SH-SY5Y (cell line): ENCODE results near the gene ABCC4.

Experiments used
- GATA2 ChIP-seq: IDR thresholded peaks from 2 replicates; pipeline ENCODE4 v1.6.1; 2011; ENCODE audit warnings: mild to moderate bottlenecking, low read depth, low read length
- GATA3 ChIP-seq: IDR thresholded peaks from 2 replicates; pipeline ENCODE4 v1.6.1; 2011; ENCODE audit warnings: low read depth, mild to moderate bottlenecking, low read length, moderate library complexity

- TF ChIP-seq GATA2 (no peak), GATA3 (no peak)
These were observed 241.9 kb downstream of the ABCC4 start for GRCh38 chr13:95059306-95059705.
